Activated CD4-positive, alpha-beta T cell treated with anti-CD3 and anti-CD28 coated beads for 48 hours (primary cell): ENCODE measurements around the gene PROB1.
A peak's percentile ranks its signal among the peaks of the same experiment; 100 is the strongest.
"Not testable (repeated sequence)": the region's sequence is repeated elsewhere in the genome, so short reads cannot be mapped to it uniquely, and the experiment has no call there.

ENCODE experiments used
- DNase-seq: peaks from one replicate; pipeline ENCODE4 v3.0.0-alpha.2; 2020

PROB1 gene

DNA sequence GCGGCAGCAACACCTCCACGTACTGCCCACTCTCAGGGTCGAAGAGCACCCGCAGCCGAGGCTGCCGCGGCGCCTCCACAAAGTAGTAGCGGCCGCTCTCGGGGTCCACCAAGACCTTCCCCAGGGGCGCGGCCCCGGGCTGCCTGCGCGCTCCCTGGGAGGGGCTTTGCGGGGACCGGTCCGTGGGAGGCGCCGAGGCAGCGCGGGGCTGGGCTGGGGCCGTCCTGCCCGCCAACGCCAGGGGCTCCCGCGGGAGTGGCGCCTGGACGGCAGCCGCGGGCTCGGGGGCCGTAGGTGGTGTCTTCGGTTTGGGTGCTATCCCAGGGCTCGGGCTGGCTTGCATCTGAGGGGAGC is 2.6 kb downstream of the PROB1 start:
- no peak for DNase-seq

DNA sequence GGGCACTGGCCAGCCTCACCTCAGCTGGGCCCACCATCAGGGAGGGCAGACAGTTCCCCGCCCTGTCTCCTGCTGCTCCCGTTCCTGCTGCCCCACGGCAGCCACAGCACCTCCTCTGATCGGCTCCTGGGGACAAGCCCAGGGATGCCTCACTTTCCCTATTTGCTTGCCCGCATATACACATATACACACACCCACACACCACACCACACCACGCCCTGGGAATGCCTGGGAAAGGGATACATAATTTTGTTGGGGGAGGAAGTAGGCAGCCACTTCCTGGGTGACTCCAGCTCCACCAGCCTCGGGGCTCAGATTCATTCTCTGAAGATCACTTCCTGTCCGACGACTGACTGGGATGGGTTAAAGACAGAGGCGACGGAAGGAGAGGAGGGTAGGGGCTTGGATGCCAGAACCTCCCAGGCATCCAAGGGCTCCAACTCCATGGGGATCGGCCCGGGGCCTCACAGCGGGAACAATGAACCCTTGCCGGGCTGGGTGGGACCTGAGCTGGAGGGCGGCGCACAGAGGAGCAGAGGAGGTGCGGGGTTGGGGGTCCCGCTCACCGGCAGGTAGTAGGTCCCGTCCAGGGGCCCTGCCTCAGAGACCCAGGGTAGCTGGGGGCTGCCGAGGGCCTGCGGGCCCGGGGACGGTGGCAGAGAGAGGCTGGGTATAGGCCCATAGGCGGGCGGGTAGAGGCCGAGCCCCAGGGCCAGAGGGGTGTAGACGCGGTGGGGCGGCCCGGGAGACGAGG is 3.2 kb downstream of the PROB1 start:
- DNase-seq: peak; percentile 47

DNA sequence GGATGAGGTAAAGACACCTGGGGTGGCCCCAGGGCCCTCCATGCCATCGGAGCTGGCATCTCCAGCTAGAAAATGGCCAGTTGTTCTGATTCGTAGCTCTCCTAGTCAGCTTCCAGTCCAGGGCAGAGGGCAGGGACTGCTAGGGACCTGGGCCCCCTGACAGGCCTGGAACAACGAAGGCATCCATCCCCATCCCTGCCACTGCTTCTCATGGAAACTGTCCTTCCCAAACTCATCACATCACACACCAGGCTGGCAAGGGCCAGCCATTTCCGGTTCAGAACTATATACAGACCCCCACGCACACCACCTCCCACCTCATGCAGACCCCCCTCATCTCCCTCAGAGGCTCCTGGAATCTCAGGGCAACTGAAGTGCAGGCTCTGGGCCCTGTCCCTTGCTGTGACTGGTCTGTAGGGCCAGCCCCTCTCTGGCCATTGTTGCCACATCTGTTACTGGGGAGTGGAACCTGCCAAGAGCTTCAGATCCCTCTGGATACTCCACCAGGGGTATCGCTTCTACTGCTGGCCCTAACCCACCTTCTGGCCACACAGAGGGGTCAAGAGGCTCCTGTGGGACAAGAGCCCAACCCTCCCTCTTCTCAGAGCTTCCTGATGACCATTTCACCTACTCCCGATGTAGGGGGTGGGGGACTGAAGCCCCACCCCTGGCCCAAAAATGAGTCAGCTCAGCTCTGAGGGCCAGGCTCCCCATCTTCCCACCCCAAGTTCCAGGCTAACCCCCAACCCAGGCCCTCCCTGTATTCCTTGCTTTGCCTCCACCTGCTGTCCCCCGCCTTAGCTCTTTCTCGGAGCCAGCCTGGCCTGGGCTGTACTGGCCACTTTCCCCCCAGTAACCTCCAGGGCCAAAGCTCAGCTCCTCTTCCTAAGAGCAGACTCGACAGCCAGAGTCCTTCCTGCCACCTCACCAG is 4.0 kb downstream of the PROB1 start:
- DNase-seq: no peak

GRCh38 chr5:139389701-139390638 is 4.9 kb downstream of the PROB1 start, which contains the start of gene MZB1:
Gene MZB1 (minus strand): TSS chr5:139389913. CDS start chr5:139389856, 57 bp downstream.
- peak; percentile 74 for DNase-seq

DNA sequence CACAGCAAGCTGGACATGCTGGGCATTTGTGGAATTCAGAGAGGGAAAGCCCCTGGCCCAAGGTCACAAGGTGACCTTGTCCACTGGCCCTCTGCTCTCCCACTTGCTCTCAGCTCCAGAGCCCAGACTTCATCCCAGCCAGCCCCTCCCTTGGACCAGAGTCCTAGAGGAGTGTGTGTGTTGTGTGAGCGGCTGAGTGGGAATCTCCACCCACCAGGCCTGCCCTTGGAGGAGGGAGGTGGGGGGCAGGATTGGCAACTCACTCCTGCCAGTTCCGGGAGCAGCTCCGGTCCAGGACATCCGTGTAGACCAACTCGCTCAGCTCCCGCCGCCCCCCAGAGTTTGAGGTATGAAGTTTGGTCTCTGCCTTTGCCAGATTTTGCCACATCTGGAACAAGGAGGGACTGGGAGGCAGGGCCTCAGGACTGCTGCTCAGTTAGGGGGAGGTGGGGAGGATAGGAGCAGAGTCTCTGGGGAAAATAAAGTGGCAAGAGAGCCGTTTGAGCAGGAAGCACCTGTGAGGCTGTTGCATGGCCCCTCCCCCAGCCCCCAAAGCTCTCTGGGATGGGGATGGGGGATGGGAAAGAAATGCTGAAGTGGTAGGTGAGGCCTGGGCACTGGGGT is 6.6 kb downstream of the PROB1 start:
- no peak for DNase-seq

DNA sequence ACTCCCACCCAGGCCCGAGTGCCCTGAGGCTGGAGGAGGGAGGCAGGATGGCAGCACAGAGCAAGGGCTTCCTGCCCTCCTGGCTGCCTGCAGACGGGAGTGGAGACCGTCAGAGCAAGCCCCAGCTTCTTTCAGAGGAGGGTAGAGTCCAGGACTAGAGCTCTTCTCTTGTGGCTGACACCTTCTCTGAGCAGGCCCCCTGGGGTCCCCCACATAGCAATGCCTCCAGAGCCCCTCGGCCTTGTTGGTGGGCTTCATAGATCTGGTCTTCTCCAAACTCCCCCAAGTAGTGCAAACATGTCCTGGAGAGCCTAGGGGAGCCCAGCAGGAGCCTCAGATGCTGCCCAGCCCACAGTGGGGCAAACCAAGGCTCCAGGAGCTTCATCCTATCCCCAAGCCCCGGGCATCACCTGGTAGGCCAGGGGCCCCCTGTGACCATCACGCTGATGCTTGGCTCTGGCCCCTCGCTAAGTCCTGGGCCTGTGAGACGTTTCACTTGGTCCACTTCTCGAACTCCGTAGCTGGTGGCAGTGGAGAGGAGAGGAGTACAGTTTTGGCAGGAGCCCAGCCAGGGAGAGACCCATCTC is 7.2 kb downstream of the PROB1 start:
- no peak for DNase-seq

GRCh38 chr5:139386956-139387355 is 7.9 kb downstream of the PROB1 start:
- DNase-seq: not testable (repeated sequence)

- DNase-seq: no peak
These were observed 8.9 kb downstream of the PROB1 start for GRCh38 chr5:139386050-139386438.

GRCh38 chr5:139385061-139386049 is 9.5 kb downstream of the PROB1 start:
- peak; percentile 36 for DNase-seq

DNA sequence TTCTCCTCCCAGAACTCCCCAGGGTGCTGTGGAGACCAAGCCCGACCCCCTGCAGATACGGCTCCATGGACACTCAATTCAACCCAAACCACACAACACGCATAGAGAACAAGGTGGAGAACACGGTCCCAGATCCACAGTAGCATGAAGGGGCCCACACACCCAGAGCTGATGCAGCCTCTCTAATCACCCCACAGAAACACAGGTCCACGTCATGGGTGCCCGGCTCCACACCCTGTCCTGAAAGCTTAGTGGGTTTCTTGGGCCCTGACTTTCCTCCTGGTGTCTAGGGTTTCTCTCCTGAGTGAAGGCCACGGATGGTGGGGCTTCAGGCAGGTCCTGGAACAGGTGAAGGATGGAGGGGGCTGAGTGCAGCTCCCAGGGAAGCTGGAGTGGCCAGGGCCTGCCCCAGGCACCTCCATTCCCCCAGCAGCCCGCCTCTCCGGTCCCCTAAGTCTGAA is 10.3 kb downstream of the PROB1 start:
- no peak for DNase-seq

DNA sequence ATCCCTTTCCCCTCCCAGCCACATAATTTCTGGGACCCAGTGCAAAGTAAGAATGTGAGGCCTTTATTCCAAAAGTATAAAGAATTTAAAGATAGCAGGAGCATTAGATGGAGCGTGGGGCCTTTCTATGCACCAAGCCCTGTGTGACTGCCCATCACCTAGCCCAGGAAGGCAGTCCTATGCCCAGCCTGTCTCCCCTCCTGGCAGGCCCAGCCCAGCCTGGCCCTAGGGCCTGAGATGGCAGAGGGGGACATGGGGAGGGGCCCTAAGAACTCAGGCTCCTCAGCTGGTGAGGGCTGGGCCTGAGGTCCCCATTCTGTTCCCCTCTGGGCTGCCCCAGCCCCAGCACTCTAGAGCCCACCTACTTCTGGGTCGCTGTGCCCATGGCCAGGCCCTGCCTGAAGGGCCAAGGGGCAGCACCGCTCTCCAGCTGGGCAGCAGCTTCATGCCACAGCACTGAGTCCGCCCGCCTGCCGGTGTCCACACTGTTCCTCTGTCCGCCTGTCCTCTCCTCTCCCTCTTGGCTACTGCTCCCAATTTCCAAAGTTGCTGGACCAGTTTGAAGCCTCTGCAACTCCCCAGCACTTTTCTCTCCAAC is 10.8 kb downstream of the PROB1 start:
- no peak for DNase-seq

DNA sequence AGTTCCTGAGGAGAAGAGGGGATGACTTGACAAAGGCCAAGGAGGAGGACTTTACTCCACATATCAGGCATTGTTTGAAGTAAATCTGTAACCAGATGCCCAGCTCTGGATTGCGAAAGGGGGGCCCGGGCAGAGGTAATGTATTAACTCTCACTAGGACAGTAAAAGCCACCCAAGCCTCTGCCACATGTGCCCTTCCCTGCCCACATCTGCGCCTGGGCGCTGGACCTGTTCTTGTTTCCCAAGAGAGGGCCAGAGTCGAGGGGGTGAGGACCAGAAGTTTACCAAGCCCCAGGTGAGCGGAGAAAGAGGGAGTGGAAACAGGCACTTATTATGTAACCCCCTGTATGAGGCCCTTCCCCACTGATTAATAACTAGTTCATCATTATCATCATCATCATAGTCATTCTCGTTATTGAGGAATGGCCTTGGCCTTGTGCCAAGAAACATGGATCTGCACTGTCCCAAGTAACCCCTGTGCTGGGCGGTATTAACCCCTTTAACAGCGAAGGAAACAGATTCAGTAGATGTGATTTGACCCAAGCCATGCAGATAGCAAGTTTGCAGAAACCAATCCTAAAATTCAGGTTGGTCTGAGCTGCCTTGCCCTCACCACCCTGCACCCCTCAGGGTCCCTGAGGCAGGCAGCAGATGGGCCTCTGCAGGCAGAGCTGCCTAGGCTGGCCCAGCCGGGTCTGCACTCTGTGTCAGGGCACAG is 11.5 kb downstream of the PROB1 start, which contains the start of gene SLC23A1:
SLC23A1 (minus strand) TSS at position 23 of the 718 bp plus-strand sequence. CDS start 44 bp downstream, outside the sequence.
- no peak for DNase-seq

DNA sequence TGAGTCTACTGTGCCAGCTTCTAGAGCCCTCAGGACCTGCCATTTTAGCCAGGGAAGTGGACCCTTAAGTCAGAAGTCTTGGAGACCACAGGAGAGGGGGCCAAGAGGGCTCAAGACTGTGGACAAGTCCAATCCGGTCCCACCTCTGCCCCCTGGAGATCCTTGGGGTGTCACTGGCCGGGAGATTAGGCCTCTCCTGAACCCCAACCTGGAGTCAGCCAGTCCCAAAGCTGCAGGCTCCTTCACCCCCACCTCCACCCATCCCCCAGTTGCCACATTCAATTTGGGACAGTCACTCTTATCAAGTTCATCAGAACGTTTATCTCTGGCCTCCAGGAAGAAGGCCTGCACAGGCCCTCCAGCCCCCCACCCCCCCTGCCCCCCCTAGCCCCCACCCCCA is 12.1 kb downstream of the PROB1 start:
- DNase-seq: no peak

GRCh38 chr5:139381837-139382761 is 12.8 kb downstream of the PROB1 start:
- DNase-seq: no peak

GRCh38 chr5:139379626-139380449 is 15.1 kb downstream of the PROB1 start:
- DNase-seq: no peak

GRCh38 chr5:139378941-139379361 is 16.0 kb downstream of the PROB1 start:
- DNase-seq: no peak
